Stimulated activated CD4-positive, alpha-beta T cell treated with anti-CD3 and anti-CD28 coated beads, Interleukin-15, amount 100 ng/mL, for 48 hours (primary cell): ENCODE data around the gene ZHX3.

Experiments
- DNase-seq, 2 donors: peaks; one replicate each; pipeline ENCODE4 v3.0.0-alpha.2; 2020; ENCODE audit warnings: low read depth in 2 of 2

The ZHX3 gene

DNA sequence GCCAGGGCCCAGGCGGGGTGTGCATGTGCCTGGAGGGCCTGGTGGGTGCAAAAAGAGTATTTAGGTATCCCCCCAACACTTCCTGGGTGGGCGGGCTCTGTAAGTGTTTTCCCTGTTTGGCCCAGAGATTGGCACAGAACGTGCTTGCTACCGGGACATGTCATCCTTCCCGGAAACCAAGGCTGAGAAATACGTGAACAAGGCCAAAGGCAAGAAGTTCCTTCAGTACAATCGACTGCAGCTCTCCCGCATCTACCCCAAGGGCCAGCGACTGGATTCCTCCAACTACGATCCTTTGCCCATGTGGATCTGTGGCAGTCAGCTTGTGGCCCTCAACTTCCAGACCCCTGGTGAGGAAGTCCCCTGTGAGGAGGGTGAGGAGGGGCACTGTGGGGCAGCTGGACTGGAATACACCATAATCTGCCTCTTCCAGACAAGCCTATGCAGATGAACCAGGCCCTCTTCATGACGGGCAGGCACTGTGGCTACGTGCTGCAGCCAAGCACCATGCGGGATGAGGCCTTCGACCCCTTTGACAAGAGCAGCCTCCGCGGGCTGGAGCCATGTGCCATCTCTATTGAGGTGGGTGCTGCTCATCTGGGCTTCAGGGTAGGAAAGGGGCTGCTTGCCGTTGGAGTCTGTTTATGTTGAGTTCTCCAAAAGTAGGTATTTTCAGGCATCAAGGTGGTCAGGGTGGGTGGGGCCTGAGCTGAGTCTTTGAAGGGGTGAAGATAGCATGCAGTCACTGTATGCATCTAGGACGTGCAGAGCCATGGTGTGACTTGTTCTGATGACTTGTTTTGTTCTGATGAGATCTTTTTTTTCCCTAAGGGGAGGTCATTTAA lies 145.0 kb downstream of the ZHX3 start:
- DNase-seq, result no peak

DNA sequence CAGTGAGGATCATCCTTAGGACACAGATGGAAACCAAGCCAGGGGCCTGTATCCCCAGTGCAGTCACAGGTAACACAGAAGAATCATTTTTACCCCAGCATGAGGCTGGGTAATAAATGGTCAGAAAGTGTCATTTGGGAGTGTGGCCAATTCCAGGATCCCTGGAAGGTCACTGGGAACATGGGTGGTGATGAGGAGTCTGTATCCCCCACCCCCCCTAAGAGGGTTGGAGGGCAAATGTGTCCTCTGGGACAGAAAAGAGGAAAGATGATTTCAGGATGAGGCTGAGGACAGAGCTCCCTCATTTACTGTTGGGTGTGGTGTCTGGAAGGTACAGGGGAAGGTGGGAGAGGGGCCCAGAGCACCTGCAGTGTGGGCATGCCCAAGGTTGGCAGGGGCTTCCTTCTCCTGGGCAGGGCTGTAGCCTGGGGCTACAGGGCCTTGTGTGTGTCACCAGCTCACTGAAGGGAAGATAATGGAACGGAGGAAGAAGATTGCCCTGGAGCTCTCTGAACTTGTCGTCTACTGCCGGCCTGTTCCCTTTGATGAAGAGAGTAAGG lies 145.7 kb downstream of the ZHX3 start:
- no peak for DNase-seq

DNA sequence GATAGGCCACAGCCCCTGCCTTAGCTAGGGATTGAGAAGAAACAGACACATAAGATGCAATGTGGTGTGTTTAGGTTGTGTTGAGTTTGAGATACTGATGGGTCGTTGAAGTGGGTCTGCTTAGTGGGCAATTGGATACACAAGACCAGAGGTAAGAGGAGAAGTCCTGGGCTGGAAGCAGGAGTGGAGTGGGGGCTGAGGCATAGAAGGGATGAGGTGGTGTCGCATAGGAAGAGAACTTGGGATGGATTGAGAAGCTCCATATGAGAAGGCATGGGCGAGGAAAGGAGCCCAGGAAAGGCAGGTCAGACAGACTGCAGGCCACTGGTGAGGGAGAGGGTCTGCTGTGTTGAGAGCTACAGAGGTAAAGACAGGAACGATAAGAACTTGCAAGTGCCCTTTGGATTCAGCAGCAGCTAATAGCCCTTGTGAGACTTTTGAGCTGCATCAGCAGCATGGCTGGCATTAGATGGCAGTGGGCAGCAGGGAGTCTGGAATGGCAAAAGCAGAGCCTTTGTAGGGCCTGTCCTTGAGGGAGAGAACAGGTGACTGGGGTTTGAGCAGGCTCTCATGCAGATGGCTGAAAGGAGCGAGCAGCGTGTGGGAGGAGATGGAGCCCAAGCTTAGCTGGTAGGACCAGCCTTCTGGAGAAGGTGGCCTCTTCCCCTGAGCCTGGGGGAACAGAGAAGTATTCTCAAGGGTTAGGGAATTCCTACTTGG lies 147.0 kb downstream of the ZHX3 start:
- no peak for DNase-seq

DNA sequence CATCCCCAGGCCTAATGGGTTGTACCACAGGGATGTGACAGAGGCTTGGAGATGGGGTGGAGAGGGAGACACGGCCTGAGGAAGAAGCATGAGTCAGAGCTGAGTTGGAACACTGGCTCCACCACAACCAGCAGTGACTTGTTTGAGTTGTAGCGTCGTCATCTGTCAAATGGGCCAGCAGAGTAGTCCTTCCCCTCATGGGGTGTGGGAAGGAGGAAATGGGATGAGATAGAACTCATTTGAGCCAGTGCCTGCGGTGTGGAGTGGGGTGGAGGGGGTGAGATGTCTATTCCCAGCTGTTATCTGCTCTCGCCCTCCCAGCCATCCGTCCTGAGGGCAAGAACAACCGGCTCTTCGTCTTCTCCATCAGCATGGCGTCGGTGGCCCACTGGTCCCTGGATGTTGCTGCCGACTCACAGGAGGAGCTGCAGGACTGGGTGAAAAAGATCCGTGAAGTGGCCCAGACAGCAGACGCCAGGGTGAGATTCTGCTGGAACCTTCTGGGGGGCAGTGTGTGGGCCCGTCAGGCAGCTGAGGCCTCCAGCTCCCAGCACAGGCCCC lies 147.7 kb downstream of the ZHX3 start:
- DNase-seq, result no peak

DNA sequence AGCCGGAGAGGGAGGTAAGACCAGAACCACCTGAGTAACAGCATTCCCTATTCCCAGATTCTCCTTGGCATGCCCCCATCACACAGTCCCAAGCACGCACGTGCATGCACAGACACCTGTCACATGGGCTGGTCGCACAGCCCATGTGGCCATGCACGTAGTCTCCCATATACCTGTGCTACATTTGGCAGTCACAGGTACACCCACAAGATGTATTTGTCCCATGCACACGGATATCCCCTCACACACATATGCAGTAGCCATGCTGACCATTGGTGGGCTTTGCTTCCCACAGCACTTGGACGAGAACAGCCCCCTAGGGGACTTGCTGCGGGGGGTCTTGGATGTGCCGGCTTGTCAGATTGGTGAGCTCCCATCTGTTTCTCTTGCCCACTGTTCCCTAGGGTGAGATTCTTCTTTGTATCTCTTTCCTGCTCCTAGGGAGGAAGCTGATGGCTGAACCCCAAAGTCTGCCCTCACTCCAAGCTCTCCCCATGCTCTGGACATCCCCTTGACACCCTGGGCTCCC lies 148.3 kb downstream of the ZHX3 start:
- no peak for DNase-seq

DNA sequence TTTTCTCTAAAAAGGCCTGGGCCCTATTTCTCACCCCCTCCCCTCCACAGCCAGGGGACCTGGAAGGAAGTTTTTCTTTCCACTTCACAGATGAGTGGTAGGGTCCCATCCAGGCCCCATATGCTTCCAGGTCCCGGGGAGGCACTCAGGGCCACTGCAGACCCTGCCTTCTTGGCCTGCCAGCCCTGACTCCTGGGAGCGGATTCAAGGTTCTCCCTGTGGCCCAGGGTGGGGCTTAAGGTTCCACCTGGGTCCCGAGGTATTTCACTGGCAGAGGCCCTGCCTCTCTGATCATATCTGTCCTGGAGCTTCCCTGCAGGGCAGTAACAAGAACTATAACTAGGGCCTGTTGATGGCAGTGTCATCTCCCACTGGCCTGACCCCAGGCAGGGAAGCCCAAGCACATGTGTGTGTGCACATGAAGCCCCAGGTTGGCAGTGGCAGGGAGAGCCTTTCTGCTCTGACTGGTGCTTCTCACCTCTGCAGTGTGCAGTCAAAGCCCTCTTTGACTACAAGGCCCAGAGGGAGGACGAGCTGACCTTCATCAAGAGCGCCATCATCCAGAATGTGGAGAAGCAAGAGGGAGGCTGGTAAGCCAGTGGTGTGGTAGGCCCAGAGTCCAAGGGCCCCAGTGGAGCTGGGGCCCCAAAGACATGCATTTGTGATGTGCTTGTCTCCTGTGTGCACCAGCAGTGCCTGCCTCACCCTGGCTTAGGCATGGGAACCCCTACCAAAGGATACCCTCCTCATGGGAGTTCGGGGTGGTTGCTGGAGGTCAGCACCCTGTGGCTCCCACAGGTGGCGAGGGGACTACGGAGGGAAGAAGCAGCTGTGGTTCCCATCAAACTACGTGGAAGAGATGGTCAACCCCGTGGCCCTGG lies 149.0 kb downstream of the ZHX3 start:
- DNase-seq, result no peak

DNA sequence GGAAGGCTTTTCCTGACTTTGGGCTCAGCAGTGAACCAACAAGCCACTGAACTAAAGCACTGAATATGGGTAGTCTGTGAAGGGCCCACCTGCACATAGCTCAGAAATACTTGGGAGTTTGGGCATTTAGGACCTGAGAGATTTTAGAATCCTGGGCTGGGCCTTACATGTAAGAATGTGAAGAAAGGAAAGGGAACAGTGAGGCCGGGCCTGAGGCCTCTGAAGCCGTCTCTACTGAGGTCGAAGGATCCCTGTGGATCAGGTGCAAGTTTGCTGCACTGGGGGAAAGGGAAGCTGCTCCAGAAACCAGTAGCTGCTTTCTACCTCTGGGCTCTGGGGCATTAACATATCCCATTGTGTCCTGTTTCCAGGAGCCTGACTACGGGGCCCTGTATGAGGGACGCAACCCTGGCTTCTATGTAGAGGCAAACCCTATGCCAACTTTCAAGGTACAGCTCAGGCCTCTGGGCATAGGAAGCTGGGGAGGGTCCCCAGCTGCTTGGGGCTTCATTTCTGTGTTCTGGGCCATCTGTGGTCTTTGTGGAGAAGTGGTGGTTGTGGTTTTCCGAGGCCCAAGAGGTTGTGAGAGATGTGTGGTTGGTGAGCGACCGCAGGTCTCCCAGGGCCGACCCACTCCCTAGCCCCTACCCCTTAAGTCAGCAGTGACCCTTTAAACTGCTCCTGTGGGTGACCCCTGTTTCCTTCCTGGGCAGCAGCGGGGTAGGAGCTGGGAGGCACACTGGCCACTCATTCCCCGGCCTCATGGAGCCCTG lies 149.9 kb downstream of the ZHX3 start:
- no peak for DNase-seq

DNA sequence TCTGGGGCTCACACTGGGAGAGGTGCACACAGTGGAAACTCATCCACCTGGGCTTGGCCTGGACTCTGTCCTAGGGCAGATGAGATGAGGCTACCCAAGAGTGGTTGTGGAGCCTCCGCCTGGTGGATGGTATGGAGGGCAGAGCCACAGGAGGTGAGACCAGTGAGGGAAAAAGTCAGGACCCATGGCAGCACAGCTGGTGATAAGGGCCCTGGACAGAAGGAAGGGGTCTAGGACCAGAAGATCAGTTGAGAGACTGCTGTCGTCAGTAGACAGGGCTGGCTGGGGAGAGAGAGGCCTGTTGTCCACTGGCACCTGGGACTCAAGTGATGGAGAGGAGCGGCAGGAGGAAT lies 150.4 kb downstream of the ZHX3 start:
- no peak for DNase-seq

DNA sequence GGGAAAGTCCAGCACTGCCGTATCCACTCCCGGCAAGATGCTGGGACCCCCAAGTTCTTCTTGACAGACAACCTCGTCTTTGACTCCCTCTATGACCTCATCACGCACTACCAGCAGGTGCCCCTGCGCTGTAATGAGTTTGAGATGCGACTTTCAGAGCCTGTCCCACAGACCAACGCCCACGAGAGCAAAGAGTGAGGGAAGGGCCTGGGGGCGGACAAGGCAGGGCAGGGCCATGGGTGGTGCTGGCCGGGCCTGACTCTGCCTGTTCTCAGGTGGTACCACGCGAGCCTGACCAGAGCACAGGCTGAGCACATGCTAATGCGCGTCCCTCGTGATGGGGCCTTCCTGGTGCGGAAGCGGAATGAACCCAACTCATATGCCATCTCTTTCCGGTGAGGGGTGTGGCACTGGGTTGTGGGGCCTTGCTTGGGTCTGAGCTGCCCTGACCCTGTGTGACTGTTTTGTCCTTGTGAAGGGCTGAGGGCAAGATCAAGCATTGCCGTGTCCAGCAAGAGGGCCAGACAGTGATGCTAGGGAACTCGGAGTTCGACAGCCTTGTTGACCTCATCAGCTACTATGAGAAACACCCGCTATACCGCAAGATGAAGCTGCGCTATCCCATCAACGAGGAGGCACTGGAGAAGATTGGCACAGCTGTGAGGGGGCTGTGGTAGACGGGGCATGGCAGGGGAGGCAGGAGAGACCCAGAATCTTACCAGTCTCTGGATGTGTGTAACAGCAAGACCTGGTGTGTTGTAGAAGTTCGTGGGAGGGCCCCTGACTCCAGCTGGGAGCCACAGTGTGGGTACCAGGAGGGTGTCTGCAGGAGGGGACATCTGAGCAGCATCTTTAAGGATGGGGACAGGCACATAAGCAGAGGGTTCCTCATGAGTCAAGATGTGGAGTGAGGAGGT lies 151.1 kb downstream of the ZHX3 start:
- DNase-seq, result no peak

DNA sequence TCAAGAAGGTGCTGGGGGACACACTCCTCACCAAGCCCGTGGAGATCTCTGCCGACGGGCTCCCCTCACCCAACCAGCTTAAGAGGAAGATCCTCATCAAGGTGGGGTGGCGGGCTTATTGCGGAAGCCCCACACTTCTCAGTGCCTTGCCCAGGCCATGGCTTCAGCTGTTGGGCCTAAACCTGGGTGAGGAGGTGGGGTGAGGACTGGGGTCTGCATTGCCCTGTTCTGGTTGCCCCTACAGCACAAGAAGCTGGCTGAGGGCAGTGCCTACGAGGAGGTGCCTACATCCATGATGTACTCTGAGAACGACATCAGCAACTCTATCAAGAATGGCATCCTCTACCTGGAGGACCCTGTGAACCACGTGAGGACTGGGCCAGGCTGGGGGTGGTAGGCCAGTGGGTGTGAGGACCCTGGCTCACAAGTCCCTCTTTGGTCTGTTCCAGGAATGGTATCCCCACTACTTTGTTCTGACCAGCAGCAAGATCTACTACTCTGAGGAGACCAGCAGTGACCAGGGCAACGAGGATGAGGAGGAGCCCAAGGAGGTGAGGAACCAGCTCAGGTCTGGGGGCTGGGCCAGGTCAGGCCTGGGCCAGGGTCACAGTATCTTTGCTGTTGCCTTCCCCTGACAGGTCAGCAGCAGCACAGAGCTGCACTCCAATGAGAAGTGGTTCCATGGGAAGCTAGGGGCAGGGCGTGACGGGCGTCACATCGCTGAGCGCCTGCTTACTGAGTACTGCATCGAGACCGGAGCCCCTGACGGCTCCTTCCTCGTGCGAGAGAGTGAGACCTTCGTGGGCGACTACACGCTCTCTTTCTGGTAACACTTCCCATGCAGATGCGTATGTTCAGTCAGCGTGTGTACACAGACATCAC lies 152.3 kb downstream of the ZHX3 start:
- no peak for DNase-seq

DNA sequence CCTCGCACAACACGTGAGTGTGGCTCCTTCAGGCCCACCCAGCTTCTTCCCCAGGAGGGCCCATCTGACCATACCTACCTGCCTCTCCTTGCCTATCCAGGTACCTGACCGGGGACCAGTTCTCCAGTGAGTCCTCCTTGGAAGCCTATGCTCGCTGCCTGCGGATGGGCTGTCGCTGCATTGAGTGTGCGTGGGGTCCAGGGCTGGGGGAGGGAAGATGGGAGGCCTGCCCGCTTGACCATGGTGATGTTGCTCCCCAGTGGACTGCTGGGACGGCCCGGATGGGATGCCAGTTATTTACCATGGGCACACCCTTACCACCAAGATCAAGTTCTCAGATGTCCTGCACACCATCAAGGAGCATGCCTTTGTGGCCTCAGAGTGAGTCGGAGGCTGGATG lies 153.7 kb downstream of the ZHX3 start:
- no peak for DNase-seq

DNA sequence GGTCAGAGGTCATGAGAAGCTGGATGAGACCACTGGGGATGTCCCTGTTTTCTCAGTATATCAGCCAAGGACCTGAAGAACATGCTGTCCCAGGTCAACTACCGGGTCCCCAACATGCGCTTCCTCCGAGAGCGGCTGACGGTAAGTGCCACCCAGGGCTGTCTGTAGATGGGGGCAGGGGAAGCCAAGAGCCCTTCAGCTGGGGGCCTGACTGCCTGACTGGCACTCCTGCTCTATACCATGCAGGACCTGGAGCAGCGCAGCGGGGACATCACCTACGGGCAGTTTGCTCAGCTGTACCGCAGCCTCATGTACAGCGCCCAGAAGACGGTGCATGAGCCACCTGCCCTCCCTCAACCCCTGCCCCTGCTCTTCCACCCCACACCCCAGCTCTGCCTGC lies 155.1 kb downstream of the ZHX3 start:
- no peak for DNase-seq

DNA sequence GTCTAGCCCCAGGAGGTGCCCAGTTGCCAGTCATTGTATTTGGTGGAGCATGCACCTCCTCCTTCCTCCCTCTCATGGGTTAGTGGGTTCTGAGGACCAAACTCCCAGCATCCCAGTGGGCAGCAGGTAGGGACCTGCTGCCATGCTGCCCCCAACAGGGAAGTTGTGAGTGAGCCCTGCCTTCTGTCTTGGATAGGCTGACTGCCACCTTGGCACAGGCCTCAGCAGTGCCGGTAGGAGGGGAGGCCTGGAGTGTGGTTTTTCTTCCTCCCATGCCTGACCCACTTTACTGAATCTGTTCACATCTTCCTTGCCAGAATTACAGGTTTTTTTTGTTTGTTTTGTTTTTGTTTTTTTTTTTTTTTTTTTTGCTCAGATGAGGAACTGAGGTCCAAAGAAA lies 155.6 kb downstream of the ZHX3 start:
- no peak for DNase-seq

DNA sequence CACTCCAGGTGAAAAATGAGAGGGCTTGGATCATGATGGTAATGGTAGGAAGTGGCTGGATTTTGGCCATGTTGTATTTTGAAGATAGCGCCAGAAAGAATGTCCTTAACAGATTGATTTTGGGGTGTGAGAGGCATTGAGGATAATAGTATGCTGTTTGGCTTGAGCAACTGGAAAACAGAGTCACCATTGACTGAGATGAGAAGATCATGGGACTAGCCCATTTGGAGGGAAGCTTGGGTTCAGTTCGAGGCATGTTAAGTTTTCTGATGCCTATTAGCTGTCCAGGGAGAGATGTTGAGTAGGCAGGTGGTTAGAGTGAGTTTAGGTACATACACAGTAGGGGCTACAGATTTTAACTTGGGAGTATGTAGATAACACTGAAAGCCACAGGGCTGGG lies 156.8 kb downstream of the ZHX3 start:
- DNase-seq, result no peak

DNA sequence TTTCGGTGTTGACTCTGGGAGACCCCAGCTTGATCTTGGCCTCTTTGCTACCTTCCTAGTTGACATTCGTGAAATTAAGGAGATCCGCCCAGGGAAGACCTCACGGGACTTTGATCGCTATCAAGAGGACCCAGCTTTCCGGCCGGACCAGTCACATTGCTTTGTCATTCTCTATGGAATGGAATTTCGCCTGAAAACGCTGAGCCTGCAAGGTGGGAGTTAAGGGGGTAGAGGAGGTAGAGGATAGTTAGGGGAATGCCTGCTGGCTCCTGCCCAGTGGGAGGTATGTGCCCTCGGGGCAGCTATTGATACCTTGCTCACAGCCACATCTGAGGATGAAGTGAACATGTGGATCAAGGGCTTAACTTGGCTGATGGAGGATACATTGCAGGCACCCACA lies 158.0 kb downstream of the ZHX3 start:
- no peak for DNase-seq

DNA sequence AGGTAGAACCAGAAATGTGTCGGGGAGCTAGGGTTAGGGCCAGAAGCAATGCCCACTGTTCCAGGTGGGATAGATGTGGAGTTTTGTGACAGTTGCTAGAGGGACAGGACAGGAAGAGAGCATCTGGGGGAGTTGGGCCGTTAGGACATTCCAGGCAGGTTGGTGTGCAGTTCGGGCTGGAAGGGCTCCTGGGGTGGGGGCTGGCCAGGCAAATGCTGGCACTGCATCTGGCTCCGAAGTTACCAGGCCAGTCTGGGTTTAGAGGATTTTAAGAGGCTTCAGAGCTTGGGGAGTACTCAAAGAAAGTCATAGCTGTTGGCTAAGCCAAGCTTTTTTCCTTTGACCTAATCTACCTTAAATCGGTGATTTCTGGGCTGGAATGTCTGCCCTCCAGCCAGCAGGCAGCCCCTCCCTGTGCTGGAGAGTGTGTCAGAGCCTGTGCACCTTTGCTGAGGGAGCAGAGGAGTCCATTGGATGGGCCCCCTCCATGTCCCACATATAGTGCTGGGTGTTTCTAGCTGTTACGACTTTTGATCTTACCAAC lies 159.4 kb downstream of the ZHX3 start:
- DNase-seq, result no peak

DNA sequence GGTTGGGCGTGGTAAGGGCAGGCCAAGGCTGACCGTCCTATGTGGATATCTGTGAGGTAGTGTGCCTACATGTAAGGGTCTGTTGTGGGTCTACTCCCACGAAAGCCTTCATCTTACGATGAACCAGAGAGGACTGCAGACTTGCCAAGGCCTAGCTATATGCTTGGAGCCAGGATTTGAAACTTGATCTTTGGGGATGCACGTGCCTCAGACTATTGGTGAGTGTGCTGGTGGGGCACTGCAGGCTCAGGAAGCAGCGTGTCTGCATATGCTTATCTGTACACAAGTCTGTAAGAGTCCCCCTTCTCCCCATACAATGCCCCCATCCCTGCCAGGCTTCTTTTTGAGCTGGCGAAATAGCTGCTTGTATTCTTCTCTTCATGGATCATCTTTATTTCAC lies 162.3 kb downstream of the ZHX3 start:
- no peak for DNase-seq

DNA sequence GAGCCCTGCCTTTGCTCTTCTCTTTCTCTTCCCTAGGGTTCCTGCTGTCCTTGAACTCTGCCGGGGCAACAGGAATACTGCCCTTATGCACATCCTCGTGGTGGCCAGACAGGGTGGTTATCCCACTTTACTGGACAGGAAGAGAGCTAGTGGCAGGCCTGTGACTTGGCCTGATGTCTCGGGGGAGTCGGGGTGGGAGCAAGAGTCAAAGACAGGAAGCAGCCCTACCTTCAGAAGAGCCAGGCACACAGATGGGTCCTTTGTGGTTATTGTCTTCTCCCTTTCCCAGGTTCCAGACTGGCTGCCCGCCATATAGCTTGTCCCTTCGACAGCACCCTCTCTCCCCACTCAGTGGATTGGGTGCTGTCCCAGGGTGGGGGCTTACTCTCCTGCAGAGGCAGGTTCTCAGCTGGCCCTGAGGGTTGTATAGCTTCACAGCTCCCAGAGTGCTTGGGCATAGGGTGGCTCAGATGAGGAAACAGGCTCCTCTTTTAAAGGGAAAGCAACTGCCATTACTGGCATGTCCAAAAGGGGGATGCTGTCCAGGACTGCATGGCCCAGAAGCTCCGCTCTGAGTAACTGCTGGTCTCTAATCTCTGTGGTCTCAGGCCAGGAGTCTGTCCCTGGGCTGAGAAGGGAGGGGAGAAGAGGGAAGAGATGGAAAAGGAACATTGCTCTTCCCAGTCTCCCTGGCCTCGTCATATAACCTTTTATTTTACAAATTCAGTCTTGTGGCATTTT lies 162.9 kb downstream of the ZHX3 start:
- DNase-seq, result no peak
